NCI-H2227 treated with DMSO at 0.1 percent for 48 hours (cell line): Measurements from ENCODE around the gene SORCS2.

Source experiments
- DNase-seq: peaks from one replicate; lab custom pipeline; 2025; lab: John Stamatoyannopoulos, UW

SORCS2 gene

DNA sequence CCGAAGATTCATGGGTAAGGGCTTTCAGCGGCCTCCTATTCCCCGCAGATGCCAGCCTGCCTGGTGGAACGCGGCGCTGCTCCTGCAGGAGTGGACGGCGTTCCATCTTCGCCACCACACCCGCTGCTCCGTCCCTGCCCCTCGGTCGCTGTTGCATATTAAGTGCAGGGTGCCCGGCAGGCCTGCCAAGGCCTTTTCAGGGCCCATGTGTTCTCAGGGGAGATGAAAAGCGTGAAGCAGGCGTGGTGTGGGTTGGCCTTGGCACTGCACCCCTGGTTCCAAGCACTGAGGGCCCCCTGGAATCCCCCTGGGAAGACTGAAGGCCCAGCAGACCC is 52.0 kb downstream of the SORCS2 start:
- no peak for DNase-seq

DNA sequence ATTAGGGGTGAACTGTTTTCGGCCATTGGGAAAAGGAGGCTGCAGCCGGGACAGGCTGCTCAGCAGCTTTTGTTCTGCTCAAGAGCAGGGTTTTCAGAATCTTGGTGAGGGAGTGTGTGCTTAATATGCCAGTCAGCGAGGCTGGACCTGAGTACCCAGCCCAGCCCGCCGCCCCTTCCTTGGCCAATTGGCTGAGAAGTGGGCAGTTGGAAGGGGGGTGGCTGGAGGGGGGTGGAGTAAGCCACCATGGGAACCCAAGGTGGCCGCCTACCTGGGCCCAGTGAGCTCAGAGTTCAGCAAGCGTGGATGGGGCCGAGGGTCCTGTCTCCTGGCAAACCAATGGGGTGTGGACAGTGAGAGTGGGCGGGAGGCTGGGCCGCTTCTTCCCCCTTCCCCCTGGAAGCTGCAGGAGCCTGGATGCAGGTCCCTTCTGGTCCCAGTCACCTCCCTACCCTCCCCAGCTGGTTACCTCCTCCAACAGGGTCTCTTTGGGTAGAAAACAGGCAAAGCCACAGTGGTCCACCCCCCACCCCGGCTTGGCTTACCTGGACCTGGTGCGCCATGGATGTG is 52.5 kb downstream of the SORCS2 start:
- no peak for DNase-seq

DNA sequence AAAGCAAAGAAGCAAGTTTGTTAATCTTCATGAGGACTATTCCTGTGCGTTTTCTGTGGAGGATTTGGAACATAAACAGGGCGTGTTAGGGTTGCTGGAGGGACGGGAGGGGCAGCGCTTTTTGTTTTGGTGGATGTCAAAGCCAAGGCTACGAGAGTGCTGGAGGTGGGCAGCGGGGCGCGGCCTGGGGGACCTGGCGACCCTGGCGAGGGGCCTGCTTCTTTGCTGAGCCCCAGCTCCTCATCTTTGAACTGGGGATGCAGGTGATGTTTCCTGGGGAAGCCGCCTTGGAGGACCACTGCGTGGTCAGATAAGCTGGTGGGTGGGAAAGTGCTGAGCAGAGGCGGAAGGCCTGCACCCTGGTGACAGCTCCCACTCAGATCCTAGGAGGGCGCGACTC is 55.2 kb downstream of the SORCS2 start:
- no peak for DNase-seq

DNA sequence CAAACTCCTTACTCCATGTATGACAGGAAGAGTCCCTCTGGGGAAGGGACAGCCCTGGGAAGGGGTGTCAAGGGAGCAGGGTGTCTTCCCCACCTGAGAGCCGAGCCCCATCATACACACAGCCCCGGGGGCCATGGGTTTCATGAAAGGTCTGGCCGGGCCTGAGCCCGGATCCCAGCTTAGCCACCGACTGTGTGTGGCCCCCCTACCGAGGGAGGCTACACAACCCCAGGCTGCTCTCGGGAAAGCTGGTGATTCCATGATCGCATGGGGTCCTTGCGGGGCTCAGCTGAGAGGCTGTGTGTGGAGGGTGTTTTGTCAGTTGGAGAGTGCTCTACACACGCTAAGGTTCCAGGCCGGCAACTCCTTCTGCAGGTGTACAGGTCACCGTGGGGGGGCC is 55.6 kb downstream of the SORCS2 start:
- DNase-seq, result no peak

DNA sequence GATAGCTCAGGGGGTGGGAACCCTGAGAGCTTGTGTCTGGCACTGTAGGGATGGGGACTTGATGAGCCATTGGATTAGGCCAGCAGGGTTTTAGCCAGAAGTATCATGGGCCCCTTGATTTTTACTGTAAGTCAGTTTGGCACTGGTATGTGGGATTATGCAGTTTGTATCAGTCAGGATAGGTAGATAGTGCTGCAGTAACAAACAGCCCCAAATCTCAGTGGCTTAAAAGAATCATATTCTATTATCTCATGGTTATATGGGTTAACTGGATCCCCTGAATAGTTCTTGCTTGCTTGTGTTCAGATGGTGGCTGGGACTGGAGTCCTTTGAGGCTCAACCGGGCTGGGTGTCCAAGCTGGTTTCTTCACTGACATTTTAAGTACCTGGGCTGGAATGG is 56.5 kb downstream of the SORCS2 start:
- DNase-seq, result no peak

DNA sequence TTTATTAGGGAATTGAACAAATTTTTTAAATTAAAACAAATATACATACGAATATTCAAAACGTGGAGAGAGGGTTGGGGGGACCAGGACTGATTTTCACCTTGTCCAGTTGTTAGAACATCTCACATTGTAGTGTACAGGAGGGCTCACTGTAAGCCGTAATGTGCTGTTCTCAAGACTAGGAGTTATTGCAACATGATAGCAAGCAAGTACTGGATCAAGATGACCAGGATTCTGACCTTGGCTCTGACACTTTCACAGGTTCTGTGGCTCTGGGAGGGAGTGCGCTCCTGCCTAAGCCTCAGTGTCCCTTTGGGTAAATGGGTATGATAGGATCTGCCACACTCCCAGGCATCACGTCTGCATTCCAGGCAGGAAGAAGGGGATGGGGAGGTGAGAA is 59.0 kb downstream of the SORCS2 start:
- no peak for DNase-seq

DNA sequence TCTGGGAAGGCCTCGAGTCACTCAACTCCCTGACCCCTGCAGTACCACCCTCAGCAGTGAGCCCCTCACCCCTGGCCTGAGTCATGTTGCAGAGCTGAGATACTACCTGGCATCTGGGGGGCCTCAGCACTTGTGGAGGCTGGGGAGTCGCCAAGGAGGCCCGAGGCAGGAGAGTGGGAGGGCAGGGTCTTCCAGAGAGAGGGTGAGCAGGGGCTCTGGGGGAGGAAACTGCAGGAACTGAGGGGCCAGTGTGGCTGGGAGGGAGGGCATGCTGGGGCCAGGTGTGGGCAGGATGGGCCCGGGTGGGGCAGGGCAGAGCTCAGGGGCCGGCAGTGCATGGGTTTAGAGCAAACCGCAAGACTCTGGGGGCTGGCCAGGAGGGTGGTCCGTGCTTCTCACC is 59.7 kb downstream of the SORCS2 start:
- DNase-seq, result no peak

DNA sequence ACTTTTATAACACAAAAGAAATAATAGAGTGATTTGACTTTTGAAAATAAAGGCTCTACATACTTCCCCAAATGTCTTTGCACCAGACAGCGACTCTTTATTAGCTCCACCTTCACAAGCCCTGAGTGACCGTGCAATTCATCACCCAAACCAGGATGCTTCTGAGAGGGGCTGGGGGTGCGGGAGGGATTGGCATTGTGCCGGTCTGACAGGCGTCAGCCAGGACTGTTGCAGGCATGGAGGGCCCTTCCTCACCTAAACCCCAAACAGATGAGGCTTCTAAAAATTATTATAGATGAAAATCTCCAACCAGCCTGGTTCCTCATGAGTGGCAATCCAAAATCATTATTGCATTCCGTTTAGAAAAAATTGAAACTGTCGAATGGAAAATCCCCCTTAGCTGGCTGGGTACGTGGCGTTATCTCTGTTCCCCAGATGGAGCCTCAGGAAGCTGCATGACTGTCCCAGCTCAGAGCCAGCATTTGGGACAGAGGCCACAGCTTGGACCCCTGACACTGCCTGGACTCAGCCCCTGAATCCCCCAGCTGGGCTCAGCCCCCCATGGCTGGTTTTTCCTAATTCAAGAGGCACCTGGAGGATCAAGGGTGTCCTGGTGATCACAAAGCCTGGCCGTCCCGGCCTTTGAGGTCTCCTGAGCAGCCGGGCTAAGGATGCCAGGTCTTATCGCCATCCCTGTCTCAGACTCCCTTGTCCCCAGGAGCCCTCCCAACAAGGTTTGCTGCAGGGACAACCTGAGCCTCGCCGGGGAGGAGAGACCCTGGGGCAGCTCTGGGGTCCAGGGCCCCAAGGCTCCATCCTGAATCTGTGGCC is 60.4 kb downstream of the SORCS2 start:
- no peak for DNase-seq

DNA sequence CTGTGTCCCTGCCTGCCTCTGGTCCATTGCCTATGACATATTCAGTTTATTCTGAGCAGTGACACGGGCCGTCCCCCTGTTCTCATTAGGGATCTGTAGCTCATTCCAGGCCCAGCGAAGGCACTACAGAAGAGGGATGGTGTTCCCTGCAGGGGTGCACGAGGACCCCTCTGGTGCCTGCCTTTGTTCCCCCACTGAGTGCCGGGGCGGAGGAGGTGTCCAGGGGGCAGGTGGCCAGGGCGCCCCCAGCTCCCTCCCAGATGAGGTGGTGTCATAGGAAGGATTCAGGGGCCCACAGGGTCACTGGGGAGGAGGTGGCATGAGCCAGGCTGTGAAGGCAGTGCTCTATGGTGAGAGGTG is 61.0 kb downstream of the SORCS2 start:
- no peak for DNase-seq

DNA sequence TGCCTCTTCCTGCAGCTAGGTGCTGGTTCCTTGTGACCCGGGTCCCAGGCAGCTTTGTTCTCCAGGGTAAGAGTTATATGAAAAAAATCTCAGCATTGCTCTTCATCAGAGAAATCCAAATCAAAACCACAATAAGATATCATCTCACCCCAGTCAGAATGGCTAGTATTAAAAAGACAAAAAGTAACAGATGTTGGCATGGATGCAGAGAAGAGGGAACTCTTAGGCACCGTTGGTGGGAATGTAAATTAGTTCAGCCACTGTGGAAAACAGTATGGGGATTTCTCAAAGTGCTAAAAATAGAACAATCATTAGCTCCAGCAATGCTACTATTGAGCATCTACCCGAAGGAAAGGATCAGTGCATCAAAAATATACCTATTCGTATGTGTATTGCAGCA is 61.5 kb downstream of the SORCS2 start:
- DNase-seq, result no peak

DNA sequence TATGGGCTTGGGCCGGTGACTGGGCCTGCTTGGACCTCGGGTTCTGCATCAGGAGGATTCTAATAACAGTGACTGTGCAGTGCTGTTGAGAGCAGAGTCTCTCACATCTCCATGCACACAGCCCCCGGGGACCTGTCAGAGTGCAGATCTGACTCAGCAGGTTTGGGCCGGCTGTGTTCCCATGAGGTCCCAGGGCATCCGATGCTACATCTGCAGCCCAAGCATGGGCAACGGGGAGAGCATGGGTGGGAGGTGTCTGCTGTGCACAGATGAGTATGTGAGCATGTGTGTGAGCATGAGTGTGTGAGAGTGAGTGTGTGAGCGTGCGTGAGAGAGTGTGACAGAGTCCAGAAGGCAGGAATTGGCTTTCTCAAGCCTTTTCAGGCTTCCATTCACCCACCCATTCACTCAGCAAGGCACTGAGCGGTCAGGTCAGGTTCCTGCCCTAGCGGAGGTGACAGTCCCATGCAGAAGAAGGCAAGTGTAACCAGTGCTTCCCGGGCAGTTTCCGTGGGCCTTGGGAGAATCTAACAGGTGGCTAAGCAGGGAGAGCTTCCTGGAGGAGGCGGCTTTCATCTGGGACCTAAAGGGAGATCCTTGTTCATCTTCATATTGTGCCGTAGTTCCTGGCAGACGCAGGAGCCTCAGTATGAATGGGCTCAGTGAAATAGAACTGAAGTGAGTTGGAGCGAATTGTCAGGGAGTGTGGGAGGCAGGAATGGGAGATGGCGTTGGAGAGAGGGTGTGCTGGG is 62.6 kb downstream of the SORCS2 start:
- no peak for DNase-seq

DNA sequence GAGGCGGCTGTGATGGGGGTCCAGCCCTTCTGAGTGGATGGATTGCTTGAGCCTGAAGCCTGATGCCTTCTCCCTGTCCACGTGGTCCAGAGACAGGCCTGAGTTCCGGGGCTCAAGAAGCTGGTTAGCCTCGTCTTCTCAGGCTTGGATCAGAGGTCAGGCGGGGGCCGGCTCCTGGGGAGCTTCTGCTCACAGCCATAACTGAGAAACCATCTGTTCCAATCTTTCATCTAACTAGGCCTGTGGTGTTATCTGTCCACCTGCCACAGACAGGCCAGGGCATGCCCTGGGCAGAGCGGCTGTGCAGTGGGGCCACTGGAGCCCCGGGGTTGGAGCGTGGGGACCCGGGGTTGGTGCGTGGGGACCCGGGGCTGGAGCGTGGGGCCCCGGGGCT is 63.1 kb downstream of the SORCS2 start:
- no peak for DNase-seq

DNA sequence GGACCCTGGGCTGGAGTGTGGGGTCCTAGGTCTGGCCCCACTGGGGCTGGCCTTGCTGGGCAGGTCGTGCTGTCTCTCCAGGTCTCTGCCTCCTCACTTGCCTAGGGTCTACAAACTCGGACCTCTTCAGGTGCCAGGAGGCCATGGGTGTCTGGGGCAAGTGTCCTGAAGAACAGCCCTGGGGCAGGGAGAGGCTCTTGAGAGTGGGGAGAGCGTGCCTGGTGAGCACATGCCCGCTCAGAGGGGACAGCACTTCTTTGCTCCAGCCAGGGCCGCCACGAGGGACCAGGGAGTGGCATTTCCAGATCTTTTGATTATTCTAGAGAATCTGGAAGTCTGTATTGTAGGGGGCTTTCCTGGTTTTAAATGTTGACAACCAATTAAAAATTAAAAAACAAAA is 63.7 kb downstream of the SORCS2 start:
- DNase-seq, result no peak

DNA sequence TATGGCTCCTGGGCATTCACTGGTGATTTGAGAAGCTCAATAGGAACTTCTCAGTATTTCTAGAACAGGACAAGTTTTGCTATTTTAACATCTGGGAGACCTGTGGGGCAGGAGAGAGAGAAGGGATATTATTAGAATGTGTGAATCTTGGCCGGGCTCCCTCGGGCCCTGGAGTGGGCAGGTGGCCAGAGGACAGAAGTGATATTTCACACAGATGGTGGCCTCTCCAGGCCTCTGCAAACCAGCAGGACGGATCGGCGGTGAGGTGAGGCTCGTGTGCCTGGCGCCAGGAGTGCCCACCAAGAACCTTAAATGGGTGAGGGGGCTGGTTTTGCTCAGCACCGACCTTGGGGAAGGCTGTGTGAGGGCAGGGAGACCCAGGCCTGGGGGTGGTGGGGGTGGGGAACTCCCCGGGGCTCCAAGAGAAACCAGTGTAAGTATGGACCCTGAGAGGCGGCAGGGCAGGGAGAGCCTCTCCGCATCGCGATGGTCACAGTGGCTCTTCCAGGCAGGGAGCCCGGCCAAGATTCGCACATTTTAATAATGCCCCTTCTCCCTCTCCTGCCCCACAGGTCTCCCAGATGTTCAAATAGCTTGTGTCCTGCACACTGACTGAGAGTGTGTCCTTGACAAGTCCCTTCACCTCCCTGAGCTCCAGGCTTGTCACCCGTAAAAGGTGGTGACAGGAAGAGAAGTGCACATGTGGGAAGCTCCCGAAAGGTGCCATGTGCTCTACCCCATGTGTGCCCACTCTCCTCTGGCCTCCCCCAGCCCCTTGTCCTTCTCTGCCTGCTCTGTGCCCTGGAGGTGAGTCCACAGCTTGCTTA is 64.9 kb downstream of the SORCS2 start:
- no peak for DNase-seq

DNA sequence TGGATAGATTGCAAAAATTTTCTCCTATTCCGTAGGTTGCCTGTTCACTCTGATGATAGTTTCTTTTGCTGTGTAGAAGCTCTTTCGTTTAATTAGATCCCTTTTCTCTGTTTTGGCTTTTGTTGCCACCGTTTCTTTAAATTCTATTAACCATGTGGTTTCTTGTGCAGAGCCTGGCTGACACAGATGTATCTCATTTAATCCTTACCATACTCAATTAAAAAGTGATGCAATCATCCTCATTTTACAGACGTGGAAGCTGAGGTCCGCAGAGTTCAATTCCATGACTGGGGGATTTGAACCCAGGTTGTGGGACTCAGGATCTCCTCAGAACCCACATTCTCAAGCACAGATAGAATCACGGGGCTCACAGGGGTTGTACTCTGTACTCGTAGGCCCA is 66.7 kb downstream of the SORCS2 start:
- no peak for DNase-seq

DNA sequence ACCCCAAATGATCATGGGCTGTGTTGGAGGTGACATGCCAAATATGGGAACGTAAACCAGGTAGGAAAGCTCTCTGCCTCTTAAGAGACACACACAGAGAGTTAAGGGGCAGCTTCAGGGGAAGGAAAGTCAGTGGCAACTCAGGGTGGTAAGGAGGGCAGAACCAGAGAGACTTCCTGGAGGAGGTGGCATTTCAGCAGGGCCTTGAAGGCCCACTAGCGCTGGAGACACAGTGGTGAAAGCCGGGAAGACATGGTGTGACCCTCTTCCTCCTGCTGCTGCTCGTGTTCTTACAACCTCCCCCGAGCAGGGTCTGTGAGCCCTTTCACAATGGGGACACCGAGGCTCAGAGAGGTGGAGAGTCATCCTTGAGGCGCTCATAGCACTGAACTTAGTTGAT is 68.2 kb downstream of the SORCS2 start:
- DNase-seq, result no peak

DNA sequence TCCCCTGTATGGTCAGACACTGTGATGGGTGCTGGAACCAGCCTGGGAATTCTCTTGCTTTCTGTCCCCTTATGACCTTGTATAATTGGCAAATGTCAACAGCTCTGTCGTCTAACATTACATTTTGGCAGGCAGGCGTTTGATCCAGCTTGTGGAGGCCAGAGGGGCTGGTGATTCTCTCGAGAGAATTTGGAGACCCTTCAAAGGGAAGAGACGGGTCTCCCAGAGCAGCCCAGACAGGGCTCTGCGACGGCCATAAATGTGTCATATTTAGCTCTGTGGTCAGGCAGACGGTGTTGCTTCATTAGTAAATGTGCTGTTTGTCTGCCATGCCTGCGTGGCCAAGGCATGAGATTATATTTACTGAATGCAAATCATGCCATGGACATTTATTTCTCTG is 68.7 kb downstream of the SORCS2 start:
- no peak for DNase-seq

DNA sequence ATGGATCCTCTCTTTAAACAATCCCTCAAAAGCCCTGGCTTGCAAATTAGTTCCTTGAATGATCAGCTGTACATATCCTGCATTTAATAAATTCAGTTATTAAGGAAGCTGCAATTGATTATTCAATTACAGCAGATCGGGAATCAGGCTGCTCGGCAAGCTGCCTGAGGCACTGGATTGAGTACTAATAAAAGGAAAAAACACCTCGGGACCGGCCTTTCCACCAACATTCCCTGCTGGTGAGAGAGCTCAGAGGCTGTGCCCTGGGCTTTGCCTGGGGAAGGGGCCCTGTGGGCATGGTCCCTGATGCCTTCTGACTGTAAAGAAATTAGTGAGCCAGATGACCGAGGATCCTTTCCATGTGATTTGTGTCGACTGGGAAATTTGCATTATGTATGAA is 69.2 kb downstream of the SORCS2 start:
- no peak for DNase-seq

DNA sequence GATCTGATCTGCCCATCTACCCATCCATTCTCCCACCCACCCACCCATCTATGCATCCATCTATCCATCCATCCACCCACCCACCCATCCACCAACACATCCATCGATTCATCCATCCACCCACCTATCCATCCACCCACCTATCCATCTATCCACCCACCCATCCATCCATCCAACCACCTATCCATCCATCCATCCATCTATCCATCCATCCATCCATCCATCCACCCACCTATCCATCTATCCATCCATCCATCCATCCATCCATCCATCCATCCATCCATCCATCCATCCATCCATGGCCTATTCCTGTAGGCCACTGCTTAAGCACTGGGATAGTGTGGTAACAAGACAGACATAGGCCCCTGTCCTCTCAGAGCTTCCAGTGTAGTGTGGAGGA is 69.8 kb downstream of the SORCS2 start:
- no peak for DNase-seq

DNA sequence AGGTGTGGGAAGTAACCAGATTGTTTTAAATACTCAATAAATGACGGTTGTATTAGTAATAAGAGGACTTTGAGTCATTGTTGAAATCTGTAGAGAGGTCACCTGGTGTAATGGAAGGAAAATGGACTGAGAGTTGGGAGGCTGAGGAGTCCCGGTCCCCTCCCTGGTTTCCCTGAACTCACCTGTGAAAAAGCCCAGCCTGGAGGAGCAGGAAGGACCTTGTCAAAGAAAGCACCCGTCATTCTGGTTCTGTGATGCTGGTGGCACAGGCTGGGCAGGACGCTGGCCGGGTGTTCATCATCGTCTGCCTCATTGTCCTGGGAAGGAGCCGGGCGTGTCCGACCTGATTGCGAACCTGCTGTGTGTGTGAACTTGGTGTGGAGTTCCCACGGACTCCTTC is 70.8 kb downstream of the SORCS2 start:
- DNase-seq, result no peak

DNA sequence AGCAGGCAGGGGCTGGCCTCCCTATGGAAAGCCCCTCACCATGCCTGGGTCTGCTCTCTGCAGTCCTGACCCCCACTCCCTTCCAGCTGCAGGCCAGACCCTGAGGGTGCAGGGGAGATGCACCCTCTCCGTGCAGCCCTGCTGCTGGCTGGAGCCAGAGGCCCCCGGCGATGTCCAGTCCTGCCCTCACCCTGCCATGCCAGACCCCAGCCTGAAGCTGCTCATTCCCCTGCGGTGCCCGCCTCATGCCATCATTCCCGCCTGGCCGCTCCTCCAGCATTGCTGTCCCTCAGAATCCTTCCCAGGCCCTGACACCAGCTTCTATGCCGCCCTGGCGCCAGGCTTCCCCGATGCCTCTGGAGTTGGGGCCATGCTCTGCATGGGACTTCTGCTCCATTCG is 72.4 kb downstream of the SORCS2 start:
- DNase-seq, result no peak

DNA sequence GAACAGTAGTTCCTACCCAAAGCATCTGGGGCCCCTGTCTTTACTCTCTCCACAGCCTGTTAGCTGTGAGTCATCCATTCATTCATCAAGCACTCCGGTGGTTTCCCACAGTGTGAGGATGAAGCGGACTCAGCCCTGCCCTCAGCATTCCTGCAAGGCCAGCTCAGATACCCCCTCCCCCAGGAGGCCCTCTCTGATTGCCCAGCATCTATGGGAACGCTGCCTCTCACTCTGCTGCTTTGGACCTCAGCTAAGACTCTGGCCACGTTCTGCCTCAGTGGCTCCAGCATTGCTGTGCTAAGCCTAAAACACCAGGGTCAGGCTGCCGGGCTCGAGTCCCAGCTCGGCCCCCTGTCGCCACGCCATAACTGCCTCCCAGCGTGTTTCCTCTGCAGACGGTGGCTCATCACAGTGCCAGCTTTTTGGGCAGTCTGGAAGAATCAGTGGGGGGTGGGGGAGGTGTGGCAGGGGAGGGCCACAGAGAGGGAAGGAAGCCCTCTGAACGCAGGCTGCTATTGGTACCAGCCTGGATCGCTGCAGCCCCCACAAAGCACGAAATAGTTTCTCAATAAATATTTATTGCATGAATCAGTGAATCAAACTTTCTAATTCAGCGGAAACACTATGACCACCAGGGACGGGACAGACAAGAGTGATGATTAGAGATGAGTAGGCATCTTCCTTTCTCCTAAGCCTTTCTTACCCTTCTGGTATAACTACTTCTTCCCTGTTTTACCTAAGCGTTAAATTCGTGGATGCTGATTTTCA is 74.4 kb downstream of the SORCS2 start:
- DNase-seq, result no peak
